Measurements from ENCODE around the gene DES. TPM values are rescaled to one million over a fixed set of nuclear protein-coding genes. Genes with fewer than 3 reads are reported as not detected.

DES gene
- total RNA-seq, 1 donor: 3.3 TPM

DNA sequence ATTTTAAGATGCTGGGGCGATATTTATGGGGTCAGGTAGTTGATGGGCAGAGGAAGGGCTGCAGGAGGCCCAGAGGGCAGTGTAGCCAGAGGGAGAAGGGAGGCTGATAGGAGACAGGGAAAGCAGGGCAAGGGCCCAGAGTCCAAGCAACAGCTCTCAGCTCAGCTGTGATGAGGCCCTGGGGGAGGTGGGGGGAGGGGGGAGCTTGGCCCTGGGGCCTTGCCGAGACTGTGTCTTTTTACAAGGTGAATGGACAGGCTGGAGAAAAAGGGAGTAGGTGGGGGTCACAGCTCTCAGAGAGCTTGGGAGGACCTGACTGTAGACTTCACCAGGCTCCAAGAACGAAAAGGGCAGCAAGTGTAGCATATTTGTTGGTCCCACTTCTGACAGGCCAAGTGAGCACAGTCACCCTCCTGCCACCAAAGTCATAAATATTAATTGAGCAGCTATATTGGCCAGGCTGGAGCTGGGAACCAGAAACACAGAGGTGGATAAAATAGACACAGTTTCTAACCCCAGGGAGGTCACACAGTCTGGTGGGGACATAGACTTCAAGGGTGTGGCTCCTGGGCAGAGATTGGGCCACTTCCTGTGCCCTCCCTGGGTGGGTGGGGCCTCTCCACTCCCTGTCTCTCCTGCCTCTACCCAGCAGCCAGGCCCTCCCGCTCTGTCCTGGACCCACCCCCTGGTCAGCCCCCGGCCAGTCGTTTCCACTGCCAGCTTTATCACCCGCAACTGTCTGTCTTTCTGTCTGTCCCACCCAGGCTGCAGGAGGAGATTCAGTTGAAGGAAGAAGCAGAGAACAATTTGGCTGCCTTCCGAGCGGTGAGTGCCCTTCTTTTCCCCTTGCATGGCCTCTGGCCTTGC is 1.4 kb downstream of the DES start:
- no peak overlapping the region for H3K4me3 ChIP-seq (ENCODE audit: low read depth, low read length)
- TF ChIP-seq, protein P1, sequence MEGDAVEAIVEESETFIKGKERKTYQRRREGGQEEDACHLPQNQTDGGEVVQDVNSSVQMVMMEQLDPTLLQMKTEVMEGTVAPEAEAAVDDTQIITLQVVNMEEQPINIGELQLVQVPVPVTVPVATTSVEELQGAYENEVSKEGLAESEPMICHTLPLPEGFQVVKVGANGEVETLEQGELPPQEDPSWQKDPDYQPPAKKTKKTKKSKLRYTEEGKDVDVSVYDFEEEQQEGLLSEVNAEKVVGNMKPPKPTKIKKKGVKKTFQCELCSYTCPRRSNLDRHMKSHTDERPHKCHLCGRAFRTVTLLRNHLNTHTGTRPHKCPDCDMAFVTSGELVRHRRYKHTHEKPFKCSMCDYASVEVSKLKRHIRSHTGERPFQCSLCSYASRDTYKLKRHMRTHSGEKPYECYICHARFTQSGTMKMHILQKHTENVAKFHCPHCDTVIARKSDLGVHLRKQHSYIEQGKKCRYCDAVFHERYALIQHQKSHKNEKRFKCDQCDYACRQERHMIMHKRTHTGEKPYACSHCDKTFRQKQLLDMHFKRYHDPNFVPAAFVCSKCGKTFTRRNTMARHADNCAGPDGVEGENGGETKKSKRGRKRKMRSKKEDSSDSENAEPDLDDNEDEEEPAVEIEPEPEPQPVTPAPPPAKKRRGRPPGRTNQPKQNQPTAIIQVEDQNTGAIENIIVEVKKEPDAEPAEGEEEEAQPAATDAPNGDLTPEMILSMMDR (IDR thresholded peaks at IDR 0.05; ENCODE audit: insufficient read depth, low read length): no peak
- DNase-seq (ENCODE audit: low read depth): no peak

DNA sequence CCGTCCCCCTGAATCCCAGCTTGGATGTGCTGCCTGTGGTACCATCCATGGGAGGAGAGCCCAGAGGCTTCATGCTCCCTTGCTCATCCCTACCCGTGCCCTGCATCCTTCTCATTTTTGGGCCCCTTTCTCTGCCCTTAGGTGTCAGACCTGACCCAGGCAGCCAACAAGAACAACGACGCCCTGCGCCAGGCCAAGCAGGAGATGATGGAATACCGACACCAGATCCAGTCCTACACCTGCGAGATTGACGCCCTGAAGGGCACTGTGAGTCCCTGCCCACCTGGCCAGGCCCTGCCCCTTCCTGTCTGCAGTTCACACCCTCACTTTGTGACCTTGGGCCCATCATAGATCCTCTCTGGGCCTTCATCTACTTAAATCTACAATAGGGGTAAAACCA is 2.5 kb downstream of the DES start:
- DNase-seq (ENCODE audit: low read depth): no peak
- TF ChIP-seq, protein P1 (IDR thresholded peaks at IDR 0.05; ENCODE audit: insufficient read depth, low read length): no peak
- H3K4me3 ChIP-seq (ENCODE audit: low read depth, low read length): no peak overlapping the region

DNA sequence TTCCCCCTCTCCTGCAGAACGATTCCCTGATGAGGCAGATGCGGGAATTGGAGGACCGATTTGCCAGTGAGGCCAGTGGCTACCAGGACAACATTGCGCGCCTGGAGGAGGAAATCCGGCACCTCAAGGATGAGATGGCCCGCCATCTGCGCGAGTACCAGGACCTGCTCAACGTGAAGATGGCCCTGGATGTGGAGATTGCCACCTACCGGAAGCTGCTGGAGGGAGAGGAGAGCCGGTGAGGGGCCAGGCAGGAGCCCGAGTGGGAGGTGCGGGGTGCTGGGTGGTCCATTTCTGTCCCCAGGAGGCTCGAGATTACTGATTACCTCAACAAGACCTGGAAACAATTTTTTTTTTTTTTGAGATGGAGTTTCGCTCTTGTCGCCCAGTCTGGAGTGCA is 3.1 kb downstream of the DES start:
- no peak for DNase-seq (ENCODE audit: low read depth)
- TF ChIP-seq, protein P1 (IDR thresholded peaks at IDR 0.05; ENCODE audit: insufficient read depth, low read length): no peak
- no peak overlapping the region for H3K4me3 ChIP-seq (ENCODE audit: low read depth, low read length)

DNA sequence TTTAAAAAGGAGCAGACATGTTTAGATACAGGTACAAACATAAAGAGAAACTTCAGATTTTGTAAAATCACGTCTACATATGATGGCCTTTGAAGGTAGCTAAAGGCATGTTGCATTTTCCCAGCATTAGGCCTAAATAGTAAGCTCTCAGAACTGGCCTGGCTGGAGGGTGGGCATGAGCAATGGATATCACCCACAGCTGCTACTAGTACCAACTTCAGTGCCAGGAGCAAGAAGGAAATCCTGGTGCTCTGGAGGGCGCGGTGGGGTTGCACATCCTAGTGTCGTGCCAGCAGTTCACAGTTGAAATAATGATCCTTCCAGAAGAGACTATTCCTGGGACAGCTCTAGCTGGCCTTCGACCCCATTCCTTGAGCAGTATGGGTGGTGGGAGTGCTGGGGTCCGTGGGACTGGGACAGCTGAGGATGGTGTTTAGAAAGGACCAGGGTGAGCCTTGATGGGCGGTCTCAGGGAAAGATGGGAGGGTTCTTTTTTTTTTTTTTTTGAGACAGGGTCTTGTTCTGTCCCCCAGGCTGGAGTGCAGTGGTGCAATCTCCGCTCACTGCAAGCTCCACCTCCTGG is 4.9 kb downstream of the DES start:
- TF ChIP-seq, protein P1 (IDR thresholded peaks at IDR 0.05; ENCODE audit: insufficient read depth, low read length): no peak
- DNase-seq (ENCODE audit: low read depth): no peak
- no peak overlapping the region for H3K4me3 ChIP-seq (ENCODE audit: low read depth, low read length)

DNA sequence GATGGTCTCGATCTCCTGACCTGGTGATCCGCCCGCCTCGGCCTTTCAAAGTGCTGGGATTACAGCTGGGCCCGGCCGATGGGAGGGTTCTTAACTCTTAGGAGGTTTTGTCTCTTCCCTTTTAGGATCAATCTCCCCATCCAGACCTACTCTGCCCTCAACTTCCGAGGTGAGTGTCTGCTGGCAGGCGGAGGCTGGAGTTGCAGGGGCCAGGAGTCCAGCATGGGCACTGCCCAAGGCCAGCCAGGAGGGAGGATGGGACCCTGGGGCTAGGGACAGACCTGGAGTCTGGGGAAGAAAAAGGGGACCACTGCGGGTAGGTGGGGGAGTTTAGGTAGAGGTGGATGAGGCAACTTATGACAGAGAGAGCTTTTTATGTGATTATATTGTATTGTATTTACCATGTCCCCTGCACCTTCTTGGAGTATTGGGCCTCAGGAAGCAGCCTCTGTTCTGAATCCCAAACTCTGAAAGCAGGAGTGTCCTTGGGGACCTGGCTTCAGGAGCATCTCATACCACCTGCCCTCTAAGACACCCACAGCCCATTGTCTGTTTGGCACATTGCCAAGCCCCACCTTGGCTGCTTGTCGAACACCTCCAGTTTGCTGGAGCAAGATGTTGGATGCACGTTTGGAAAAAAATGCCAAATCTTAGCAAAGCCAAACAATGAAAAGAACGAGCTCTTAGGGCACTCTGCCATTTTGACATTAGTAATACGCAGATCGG is 5.6 kb downstream of the DES start:
- DNase-seq (ENCODE audit: low read depth): no peak
- H3K4me3 ChIP-seq (ENCODE audit: low read depth, low read length): no peak overlapping the region
- TF ChIP-seq, protein P1 (IDR thresholded peaks at IDR 0.05; ENCODE audit: insufficient read depth, low read length): no peak

DNA sequence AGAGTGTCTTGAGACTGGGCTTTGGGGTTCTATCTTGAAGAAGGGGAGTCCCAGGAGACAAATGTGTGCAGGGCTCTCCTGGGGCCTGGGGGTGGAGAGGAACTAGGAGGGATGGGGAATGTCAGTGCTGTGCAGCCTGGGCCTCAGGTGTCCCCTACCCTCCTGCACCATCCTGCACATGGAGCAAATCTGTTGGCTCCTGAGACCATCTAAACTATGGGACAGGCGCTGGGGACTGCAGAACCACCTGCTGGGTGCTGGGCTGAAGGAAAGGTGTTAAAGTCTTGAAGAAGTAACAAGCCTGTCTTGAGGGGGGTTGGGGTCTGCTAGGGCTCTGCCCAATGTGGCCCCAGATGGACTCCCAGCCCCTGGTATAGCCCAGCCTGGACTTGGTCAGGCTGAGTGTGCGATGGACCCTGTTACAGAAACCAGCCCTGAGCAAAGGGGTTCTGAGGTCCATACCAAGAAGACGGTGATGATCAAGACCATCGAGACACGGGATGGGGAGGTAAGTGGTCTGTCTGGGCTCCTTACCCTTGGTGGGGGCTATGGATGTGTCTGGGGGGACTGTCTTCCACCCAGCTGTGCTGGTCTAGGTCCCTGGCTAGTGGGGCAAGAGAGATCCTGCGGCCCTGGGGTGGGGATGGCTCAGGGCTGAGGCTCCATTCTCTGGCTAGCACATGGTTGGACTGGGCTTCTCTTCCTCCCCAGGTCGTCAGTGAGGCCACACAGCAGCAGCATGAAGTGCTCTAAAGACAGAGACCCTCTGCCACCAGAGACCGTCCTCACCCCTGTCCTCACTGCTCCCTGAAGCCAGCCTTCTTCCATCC is 7.3 kb downstream of the DES start:
- H3K4me3 ChIP-seq (ENCODE audit: low read depth, low read length): no peak overlapping the region
- TF ChIP-seq, protein P1 (IDR thresholded peaks at IDR 0.05; ENCODE audit: insufficient read depth, low read length): no peak
- DNase-seq (ENCODE audit: low read depth): no peak
